ENCODE data around the gene ZFYVE21. TPM values are rescaled to one million over a fixed set of nuclear protein-coding genes. Genes with fewer than 3 reads are reported as not detected.
"Not testable (repeated sequence)": the region's sequence is repeated elsewhere in the genome, so short reads cannot be mapped to it uniquely, and the experiment has no call there.

The ZFYVE21 gene
- total RNA-seq, 2 donors from 2014 or later: 162 to 215 TPM

DNA sequence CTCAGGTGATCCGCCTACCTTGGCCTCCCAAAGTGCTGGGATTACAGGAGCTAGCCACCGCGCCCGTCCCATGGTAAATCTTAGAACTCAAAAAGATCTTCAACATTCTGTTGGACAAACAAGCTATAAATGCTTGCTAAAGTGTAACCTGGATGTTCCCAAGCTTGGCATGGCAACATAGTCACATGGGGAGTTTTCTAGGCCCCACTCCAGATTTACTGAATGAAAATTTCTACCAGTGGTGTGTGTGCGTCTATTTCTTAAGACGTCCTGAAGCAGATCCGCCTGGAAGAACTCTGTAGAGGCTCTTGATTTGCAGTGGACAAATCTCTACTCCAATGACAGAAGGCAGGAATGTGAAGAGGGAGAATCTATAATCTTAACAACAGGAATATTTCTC, 59.9 kb downstream of the ZFYVE21 start:
- TF ChIP-seq, protein P1, sequence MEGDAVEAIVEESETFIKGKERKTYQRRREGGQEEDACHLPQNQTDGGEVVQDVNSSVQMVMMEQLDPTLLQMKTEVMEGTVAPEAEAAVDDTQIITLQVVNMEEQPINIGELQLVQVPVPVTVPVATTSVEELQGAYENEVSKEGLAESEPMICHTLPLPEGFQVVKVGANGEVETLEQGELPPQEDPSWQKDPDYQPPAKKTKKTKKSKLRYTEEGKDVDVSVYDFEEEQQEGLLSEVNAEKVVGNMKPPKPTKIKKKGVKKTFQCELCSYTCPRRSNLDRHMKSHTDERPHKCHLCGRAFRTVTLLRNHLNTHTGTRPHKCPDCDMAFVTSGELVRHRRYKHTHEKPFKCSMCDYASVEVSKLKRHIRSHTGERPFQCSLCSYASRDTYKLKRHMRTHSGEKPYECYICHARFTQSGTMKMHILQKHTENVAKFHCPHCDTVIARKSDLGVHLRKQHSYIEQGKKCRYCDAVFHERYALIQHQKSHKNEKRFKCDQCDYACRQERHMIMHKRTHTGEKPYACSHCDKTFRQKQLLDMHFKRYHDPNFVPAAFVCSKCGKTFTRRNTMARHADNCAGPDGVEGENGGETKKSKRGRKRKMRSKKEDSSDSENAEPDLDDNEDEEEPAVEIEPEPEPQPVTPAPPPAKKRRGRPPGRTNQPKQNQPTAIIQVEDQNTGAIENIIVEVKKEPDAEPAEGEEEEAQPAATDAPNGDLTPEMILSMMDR (IDR thresholded peaks at IDR 0.05): no peak
- peak; percentile 95 for TF ChIP-seq POLR2AphosphoS5 (IDR thresholded peaks at IDR 0.05)
- no peak for TF ChIP-seq POLR2A (IDR thresholded peaks at IDR 0.05)
- intact Hi-C loops (cut with DNase I): no loop called here

GRCh38 chr14:103776319-103776718, 60.7 kb downstream of the ZFYVE21 start:
- intact Hi-C loops (cut with DNase I); H3K9me3 ChIP-seq; DNase-seq (ENCODE audit: low spot score); H3K36me3 ChIP-seq; H3K4me3 ChIP-seq; H3K27me3 ChIP-seq (replicated peaks; ENCODE audit: insufficient read depth): not testable (repeated sequence)
- Histone ChIP-seq H3K27ac (peak overlapping the region; percentile 49 to 75), H3K4me1 (replicated peaks) (peaks cover 15% of the 10 kb centered on the region)
- 97% methylated on average over 6 of the region's 6 CpGs for WGBS

More for the DNA sequence above, 59.9 kb downstream of the ZFYVE21 start:
- H3K4me3 ChIP-seq: no peak overlapping the region
- no peaks in the 10 kb centered on the region for H3K36me3 ChIP-seq
- H3K27me3 ChIP-seq (replicated peaks; ENCODE audit: insufficient read depth): no peaks in the 10 kb centered on the region
- WGBS: 38% methylated on average over 7 of the region's 7 CpGs
- no peaks in the 10 kb centered on the region for H3K9me3 ChIP-seq
- H3K27ac ChIP-seq: peak overlapping the region; percentile 65 to 75
- peaks cover 15% of the 10 kb centered on the region for H3K4me1 ChIP-seq (replicated peaks)
- DNase-seq (ENCODE audit: low spot score): peak; percentile 78

- DNase-seq (ENCODE audit: low spot score): no peak
- no peaks in the 10 kb centered on the region for H3K9me3 ChIP-seq
- H3K36me3 ChIP-seq: no peaks in the 10 kb centered on the region
- H3K4me3 ChIP-seq: no peak overlapping the region
- WGBS: 24% methylated on average over 2 of the region's 2 CpGs
- intact Hi-C loops (cut with DNase I): no loop called here
- no peaks in the 10 kb centered on the region for H3K27me3 ChIP-seq (replicated peaks; ENCODE audit: insufficient read depth)
- no peaks in the 10 kb centered on the region for H3K4me1 ChIP-seq (replicated peaks)
- H3K27ac ChIP-seq: no peak overlapping the region
- TF ChIP-seq, protein P1 (IDR thresholded peaks at IDR 0.05): no peak
- TF ChIP-seq POLR2AphosphoS5 (IDR thresholded peaks at IDR 0.05) (no peak), POLR2A (IDR thresholded peaks at IDR 0.05) (no peak)
Observed at GRCh38 chr14:103782376-103782775, 66.8 kb downstream of the ZFYVE21 start.

Small RNA genes within 50 kb of the gene (small RNA-seq; reads per million reads assigned to genes)
- 0 reads per million in 2 donors for gene RF00019

Other genes with a start within 250 kb of the ZFYVE21 start
- 1,000 to 10,000 TPM; 1,199 to 1,838 TPM for gene CKB, start 193.0 kb upstream of the ZFYVE21 start, total RNA-seq
- 10 to 100 TPM; 19.6 to 40.4 TPM for gene TRMT61A, start 186.6 kb upstream of the ZFYVE21 start, total RNA-seq
- 10 to 100 TPM; 31.2 to 33.3 TPM for gene BAG5, start 153.2 kb upstream of the ZFYVE21 start, total RNA-seq
- gene COA8, start 152.8 kb upstream of the ZFYVE21 start, total RNA-seq: 10 to 100 TPM; 24.3 to 24.9 TPM
- gene KLC1, start 86.6 kb upstream of the ZFYVE21 start, total RNA-seq: 100 to 1,000 TPM; 168 to 287 TPM
- gene XRCC3, start 359 bp upstream of the ZFYVE21 start, total RNA-seq: 10 to 100 TPM; 24.7 to 33.2 TPM
- 10 to 100 TPM; 48.2 to 64.6 TPM for gene PPP1R13B, start 131.8 kb downstream of the ZFYVE21 start, total RNA-seq
- 10 to 100 TPM in 1 of 2 donors, under 1 TPM in 1; 0.64 to 18.2 TPM for gene TDRD9, start 212.6 kb downstream of the ZFYVE21 start, total RNA-seq
- gene RD3L, start 226.7 kb downstream of the ZFYVE21 start, total RNA-seq: not detected